HCT116 (cell line): ENCODE measurements around the gene KCNAB3.

ENCODE experiments used
- POLR2A ChIP-seq: IDR thresholded peaks from 2 replicates; pipeline ENCODE4 v1.7.0; 2011; ENCODE audit warnings: borderline replicate concordance; ENCODE audit not compliant: insufficient read depth, insufficient read length; ENCODE audit errors: extremely low read depth
- POLR2AphosphoS5 ChIP-seq: IDR thresholded peaks from 2 replicates; pipeline ENCODE4 v1.6.1; 2011; ENCODE audit warnings: mild to moderate bottlenecking, low read depth, low read length, moderate library complexity
- RAD21 ChIP-seq: IDR thresholded peaks from 2 replicates; pipeline ENCODE4 v1.6.1; 2012; ENCODE audit warnings: low read depth, mild to moderate bottlenecking

DNA sequence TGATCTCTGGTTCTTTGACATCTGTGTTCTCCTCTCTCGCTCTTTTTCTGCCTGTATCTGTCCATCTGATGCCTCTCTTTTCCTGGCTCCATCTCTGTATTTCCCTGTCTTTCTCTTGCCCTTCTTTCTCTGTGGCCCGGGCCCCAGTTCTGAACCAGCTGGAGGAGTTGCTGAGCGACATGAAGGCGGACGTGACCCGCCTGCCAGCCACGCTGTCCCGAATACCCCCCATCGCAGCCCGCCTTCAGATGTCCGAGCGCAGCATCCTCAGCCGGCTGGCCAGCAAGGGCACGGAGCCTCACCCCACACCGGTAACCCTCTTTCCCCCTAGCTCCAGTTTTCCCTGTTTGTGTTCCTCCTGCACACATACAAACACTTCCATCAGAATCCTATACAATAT, 19.4 kb downstream of the KCNAB3 start:
- TF ChIP-seq POLR2A (no peak), RAD21 (no peak), POLR2AphosphoS5 (no peak)
